Left ventricle myocardium inferior (tissue), 1 donor: Measurements from ENCODE around the gene ACVR1. TPM values are rescaled to one million over a fixed set of nuclear protein-coding genes. Genes with fewer than 3 reads are reported as not detected.

Experiments
- DNase-seq: peaks from one replicate; pipeline ENCODE4 v3.0.0-alpha.2; 2020
- H3K27ac ChIP-seq: fragments of 200-600 bp; replicated peaks from 2 replicates; pipeline ENCODE4 v1.8.0; 2021
- H3K27me3 ChIP-seq: fragments of 200-600 bp; 2 replicates; pipeline ENCODE4 v1.8.0; 2021; ENCODE audit warnings: low read depth
- H3K36me3 ChIP-seq: fragments of 200-600 bp; 2 replicates; pipeline ENCODE4 v1.8.0; 2021
- H3K4me1 ChIP-seq: fragments of 200-600 bp; 2 replicates; pipeline ENCODE4 v1.8.0; 2021
- H3K4me3 ChIP-seq: fragments of 200-600 bp; 2 replicates; pipeline ENCODE4 v1.8.0; 2021; ENCODE audit warnings: mild to moderate bottlenecking, moderate library complexity
- H3K9me3 ChIP-seq: fragments of 200-600 bp; replicated peaks from 2 replicates; pipeline ENCODE4 v1.8.0; 2021
- CTCF ChIP-seq: fragments of 200-600 bp; IDR thresholded peaks from 2 replicates; pipeline ENCODE4 v1.8.0; 2021; ENCODE audit warnings: antibody characterized with exemption, mild to moderate bottlenecking, borderline replicate concordance
- intact Hi-C: fragments of 100-400 bp; cut with micrococcal nuclease; formaldehyde crosslinking; loops from one replicate; pipeline ENCODE4 v1.11.0; 2022
- total RNA-seq: library from RNA; stranded (reverse); fragmentation: NEBNext Ultra II Directional; extraction: Animal tissue kit (Norgen Biotek cat#: 25700); gene quantifications from one replicate; pipeline ENCODE4 v1.2.1, GENCODE V29; 2021
- donor health status: DM: no; HTN: yes; CAD: no; lungs with severe emphysema.

ACVR1 gene
- total RNA-seq, 1 donor from 2014 or later: 30.6 TPM

- Histone ChIP-seq H3K27ac (no peak overlapping the region), H3K4me1 (peaks cover 18% of the 10 kb centered on the region), H3K27me3 (no peaks in the 10 kb centered on the region), H3K9me3 (no peaks in the 10 kb centered on the region), H3K36me3 (no peaks in the 10 kb centered on the region), H3K4me3 (no peak overlapping the region)
- intact Hi-C loops: loop anchor here (5.0 kb wide), 1 partner anchor 132 kb away; no protein-coding TSS in a partner anchor
- TF ChIP-seq CTCF: no peak
- DNase-seq: no peak
Measured at GRCh38 chr2:157899125-157899839, 23.2 kb upstream of the ACVR1 start.

GRCh38 chr2:157898591-157898996 is 22.5 kb upstream of the ACVR1 start:
- no peaks in the 10 kb centered on the region for H3K9me3 ChIP-seq
- no peak overlapping the region for H3K27ac ChIP-seq
- no peaks in the 10 kb centered on the region for H3K36me3 ChIP-seq
- intact Hi-C loops: loop anchor here (5.0 kb wide), 1 partner anchor 131 kb away; no protein-coding TSS in a partner anchor
- TF ChIP-seq CTCF: no peak
- H3K4me3 ChIP-seq: no peak overlapping the region
- no peaks in the 10 kb centered on the region for H3K27me3 ChIP-seq
- DNase-seq: no peak
- H3K4me1 ChIP-seq: peaks cover 13% of the 10 kb centered on the region

- DNase-seq: no peak
- intact Hi-C loops: loop anchor here (5.0 kb wide), 1 partner anchor 130 kb away; no protein-coding TSS in a partner anchor
- Histone ChIP-seq H3K36me3 (no peaks in the 10 kb centered on the region), H3K9me3 (no peaks in the 10 kb centered on the region), H3K4me3 (no peak overlapping the region), H3K27me3 (no peaks in the 10 kb centered on the region), H3K27ac (no peak overlapping the region), H3K4me1 (peaks cover 5% of the 10 kb centered on the region)
- TF ChIP-seq CTCF: no peak
Measured at GRCh38 chr2:157897106-157897971, 21.2 kb upstream of the ACVR1 start.

- TF ChIP-seq CTCF: no peak
- no peak overlapping the region for H3K4me3 ChIP-seq
- H3K4me1 ChIP-seq: peaks cover 5% of the 10 kb centered on the region
- DNase-seq: no peak
- no peaks in the 10 kb centered on the region for H3K36me3 ChIP-seq
- intact Hi-C loops: loop anchor here (5.0 kb wide), 1 partner anchor 128 kb away; no protein-coding TSS in a partner anchor
- no peaks in the 10 kb centered on the region for H3K9me3 ChIP-seq
- no peak overlapping the region for H3K27ac ChIP-seq
- H3K27me3 ChIP-seq: no peaks in the 10 kb centered on the region
Measured at GRCh38 chr2:157895531-157895930, 19.4 kb upstream of the ACVR1 start.

- H3K27ac ChIP-seq: no peak overlapping the region
- no peak overlapping the region for H3K4me3 ChIP-seq
- peaks cover 5% of the 10 kb centered on the region for H3K4me1 ChIP-seq
- TF ChIP-seq CTCF: no peak
- no peaks in the 10 kb centered on the region for H3K27me3 ChIP-seq
- no peaks in the 10 kb centered on the region for H3K9me3 ChIP-seq
- no peak for DNase-seq
- no peaks in the 10 kb centered on the region for H3K36me3 ChIP-seq
- intact Hi-C loops: loop anchor here (5.0 kb wide), 1 partner anchor 128 kb away; no protein-coding TSS in a partner anchor
Measured at GRCh38 chr2:157894694-157895435, 18.7 kb upstream of the ACVR1 start.
